GM12873 (cell line): Measurements from ENCODE around the gene SNAPC1.

Source experiments
- TF ChIP-seq, protein P1 (sequence below): IDR thresholded peaks from 2 replicates; pipeline ENCODE4 v1.5.1; 2012; ENCODE audit warnings: low read depth, mild to moderate bottlenecking, moderate library complexity, low read length, control low read depth; ENCODE audit not compliant: insufficient read depth; ENCODE audit errors: missing control alignments

SNAPC1 gene

DNA sequence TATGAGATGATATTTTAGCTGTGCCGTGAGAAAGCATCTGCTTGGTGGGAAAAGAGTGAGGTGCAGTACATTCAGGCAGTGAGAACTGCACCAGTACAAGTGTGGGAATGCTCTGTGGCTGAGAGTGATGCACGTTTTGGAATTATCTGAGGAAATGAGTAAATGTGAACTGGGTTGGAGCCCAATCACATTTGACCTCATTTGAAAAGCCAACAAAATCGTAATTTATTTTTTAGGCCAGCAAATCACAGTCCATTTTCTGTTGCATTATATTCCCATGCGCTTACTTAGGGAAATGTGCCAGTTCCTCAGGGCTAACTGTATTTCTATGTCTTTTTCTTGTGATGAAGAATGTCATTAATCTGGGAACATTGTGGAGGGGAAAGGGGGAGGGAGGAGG, 77.3 kb downstream of the SNAPC1 start:
- TF ChIP-seq, protein P1, sequence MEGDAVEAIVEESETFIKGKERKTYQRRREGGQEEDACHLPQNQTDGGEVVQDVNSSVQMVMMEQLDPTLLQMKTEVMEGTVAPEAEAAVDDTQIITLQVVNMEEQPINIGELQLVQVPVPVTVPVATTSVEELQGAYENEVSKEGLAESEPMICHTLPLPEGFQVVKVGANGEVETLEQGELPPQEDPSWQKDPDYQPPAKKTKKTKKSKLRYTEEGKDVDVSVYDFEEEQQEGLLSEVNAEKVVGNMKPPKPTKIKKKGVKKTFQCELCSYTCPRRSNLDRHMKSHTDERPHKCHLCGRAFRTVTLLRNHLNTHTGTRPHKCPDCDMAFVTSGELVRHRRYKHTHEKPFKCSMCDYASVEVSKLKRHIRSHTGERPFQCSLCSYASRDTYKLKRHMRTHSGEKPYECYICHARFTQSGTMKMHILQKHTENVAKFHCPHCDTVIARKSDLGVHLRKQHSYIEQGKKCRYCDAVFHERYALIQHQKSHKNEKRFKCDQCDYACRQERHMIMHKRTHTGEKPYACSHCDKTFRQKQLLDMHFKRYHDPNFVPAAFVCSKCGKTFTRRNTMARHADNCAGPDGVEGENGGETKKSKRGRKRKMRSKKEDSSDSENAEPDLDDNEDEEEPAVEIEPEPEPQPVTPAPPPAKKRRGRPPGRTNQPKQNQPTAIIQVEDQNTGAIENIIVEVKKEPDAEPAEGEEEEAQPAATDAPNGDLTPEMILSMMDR, result no peak

DNA sequence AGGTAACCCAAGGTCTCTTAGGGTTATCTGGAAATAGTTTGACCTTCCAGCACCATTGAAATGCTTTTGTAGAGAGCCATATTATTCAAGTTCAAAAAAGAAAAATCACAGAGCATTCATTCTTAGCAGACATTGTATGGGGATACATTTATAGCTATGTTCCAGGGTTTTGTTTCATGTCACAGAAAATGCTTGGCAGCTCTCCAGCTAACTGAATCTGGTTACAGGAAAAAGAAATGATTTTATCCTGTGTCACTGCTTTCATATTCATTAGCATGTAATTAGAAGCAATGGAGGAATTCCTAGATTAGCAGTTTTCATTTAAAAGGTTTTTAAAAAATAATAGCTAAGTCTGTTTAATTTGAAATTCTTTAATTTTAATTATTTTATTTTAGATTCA, 78.9 kb downstream of the SNAPC1 start:
- TF ChIP-seq, protein P1, result no peak
